Mesodermal cell (in vitro differentiated cells): Measurements from ENCODE around the gene CPNE5.

Experiments
- H3K27ac ChIP-seq: 2 replicates; pipeline ENCODE4 v1.7.0; 2013; ENCODE audit warnings: mild to moderate bottlenecking, low read depth, low read length, moderate library complexity; ENCODE audit not compliant: severe bottlenecking
- H3K36me3 ChIP-seq: 2 replicates; pipeline ENCODE4 v1.7.1; 2013; ENCODE audit warnings: mild to moderate bottlenecking, low read length, moderate library complexity; ENCODE audit not compliant: control insufficient read depth, insufficient read depth
- H3K4me1 ChIP-seq: one replicate; pipeline ENCODE4 v1.7.1; 2013; ENCODE audit warnings: mild to moderate bottlenecking, low read length; ENCODE audit not compliant: insufficient read depth, control insufficient read depth, poor library complexity, severe bottlenecking
- H3K4me3 ChIP-seq: 2 replicates; pipeline ENCODE4 v1.7.0; 2013; ENCODE audit warnings: low read length, control low read depth, mild to moderate bottlenecking; ENCODE audit not compliant: insufficient read depth, poor library complexity, severe bottlenecking; ENCODE audit errors: extremely low read depth
- H3K9me3 ChIP-seq: 2 replicates; pipeline ENCODE4 v1.7.1; 2013; ENCODE audit warnings: mild to moderate bottlenecking, low read length, moderate library complexity; ENCODE audit not compliant: control insufficient read depth
- WGBS, 2 experiments: methylation state at CpG; one replicate each; pipeline ENCODE4 v1.1.5; 2013; ENCODE audit warnings: missing lambda C conversion rate in 2 of 2; ENCODE audit not compliant: insufficient coverage in 2 of 2; 5-methylcytosine and 5-hydroxymethylcytosine counted together

The CPNE5 gene

GRCh38 chr6:36751833-36752186 is 87.4 kb downstream of the CPNE5 start:
- no peaks in the 10 kb centered on the region for H3K4me1 ChIP-seq
- H3K36me3 ChIP-seq = no peaks in the 10 kb centered on the region
- H3K9me3 ChIP-seq = peaks cover 9% of the 10 kb centered on the region
- H3K27ac ChIP-seq = no peak overlapping the region
- WGBS, 2 experiments = 0% methylated on average over 1 of the region's 1 CpG
- no peak overlapping the region for H3K4me3 ChIP-seq

- Histone ChIP-seq H3K4me3 (no peak overlapping the region), H3K27ac (no peak overlapping the region), H3K9me3 (peaks cover 9% of the 10 kb centered on the region), H3K4me1 (no peaks in the 10 kb centered on the region), H3K36me3 (no peaks in the 10 kb centered on the region)
- WGBS, 2 experiments = 83 to 100% methylated on average over 1 to 2 of the region's 3 CpGs
These were observed 88.2 kb downstream of the CPNE5 start for GRCh38 chr6:36751091-36751490.

GRCh38 chr6:36749829-36750489 is 89.3 kb downstream of the CPNE5 start:
- H3K9me3 ChIP-seq = peaks cover 9% of the 10 kb centered on the region
- no peak overlapping the region for H3K27ac ChIP-seq
- H3K4me3 ChIP-seq = no peak overlapping the region
- H3K4me1 ChIP-seq = no peaks in the 10 kb centered on the region
- 94 to 95% methylated on average over 3 of the region's 5 CpGs for WGBS, 2 experiments
- no peaks in the 10 kb centered on the region for H3K36me3 ChIP-seq

- Histone ChIP-seq H3K4me1 (peaks cover 18% of the 10 kb centered on the region), H3K4me3 (no peak overlapping the region), H3K9me3 (peaks cover 9% of the 10 kb centered on the region), H3K36me3 (no peaks in the 10 kb centered on the region), H3K27ac (no peak overlapping the region)
- 81 to 91% methylated on average over 6 to 12 of the region's 14 CpGs for WGBS, 2 experiments
These were observed 93.0 kb downstream of the CPNE5 start for GRCh38 chr6:36746251-36746650.

- no peak overlapping the region for H3K4me3 ChIP-seq
- H3K4me1 ChIP-seq = peaks cover 18% of the 10 kb centered on the region
- H3K36me3 ChIP-seq = no peaks in the 10 kb centered on the region
- H3K27ac ChIP-seq = no peak overlapping the region
- 77 to 87% methylated on average over 2 to 6 of the region's 8 CpGs for WGBS, 2 experiments
- peaks cover 9% of the 10 kb centered on the region for H3K9me3 ChIP-seq
These were observed 93.4 kb downstream of the CPNE5 start for GRCh38 chr6:36745836-36746235.

- Histone ChIP-seq H3K4me1 (peaks cover 18% of the 10 kb centered on the region), H3K9me3 (peaks cover 9% of the 10 kb centered on the region), H3K36me3 (no peaks in the 10 kb centered on the region), H3K4me3 (no peak overlapping the region), H3K27ac (no peak overlapping the region)
- 92 to 97% methylated on average over 8 to 10 of the region's 12 CpGs for WGBS, 2 experiments
These were observed 94.0 kb downstream of the CPNE5 start for GRCh38 chr6:36745283-36745682.

GRCh38 chr6:36744304-36744673 is 95.0 kb downstream of the CPNE5 start:
- H3K4me3 ChIP-seq = no peak overlapping the region
- H3K36me3 ChIP-seq = no peaks in the 10 kb centered on the region
- peaks cover 9% of the 10 kb centered on the region for H3K9me3 ChIP-seq
- H3K4me1 ChIP-seq = peaks cover 18% of the 10 kb centered on the region
- WGBS, 2 experiments = 83% methylated on average over 1 of the region's 2 CpGs; no CpG with 5 or more reads in 1 of the 2 experiments
- H3K27ac ChIP-seq = no peak overlapping the region

- Histone ChIP-seq H3K27ac (no peak overlapping the region), H3K9me3 (peaks cover 5% of the 10 kb centered on the region), H3K4me3 (no peak overlapping the region), H3K36me3 (no peaks in the 10 kb centered on the region), H3K4me1 (peaks cover 18% of the 10 kb centered on the region)
- 92 to 94% methylated on average over 20 of the region's 24 CpGs for WGBS, 2 experiments
These were observed 95.5 kb downstream of the CPNE5 start for GRCh38 chr6:36743538-36744303.

- Histone ChIP-seq H3K4me1 (peaks cover 18% of the 10 kb centered on the region), H3K9me3 (no peaks in the 10 kb centered on the region), H3K4me3 (no peak overlapping the region), H3K27ac (no peak overlapping the region), H3K36me3 (no peaks in the 10 kb centered on the region)
- 70 to 78% methylated on average over 4 to 5 of the region's 5 CpGs for WGBS, 2 experiments
These were observed 96.2 kb downstream of the CPNE5 start for GRCh38 chr6:36743032-36743431.

- no peaks in the 10 kb centered on the region for H3K9me3 ChIP-seq
- no peak overlapping the region for H3K4me3 ChIP-seq
- H3K36me3 ChIP-seq = no peaks in the 10 kb centered on the region
- peaks cover 18% of the 10 kb centered on the region for H3K4me1 ChIP-seq
- H3K27ac ChIP-seq = no peak overlapping the region
- 92 to 96% methylated on average over 14 to 19 of the region's 19 CpGs for WGBS, 2 experiments
These were observed 97.1 kb downstream of the CPNE5 start for GRCh38 chr6:36742146-36742545.

GRCh38 chr6:36740818-36741179 is 98.4 kb downstream of the CPNE5 start:
- no peaks in the 10 kb centered on the region for H3K9me3 ChIP-seq
- WGBS, 2 experiments = 94 to 99% methylated on average over 7 to 10 of the region's 11 CpGs
- H3K4me3 ChIP-seq = no peak overlapping the region
- peaks cover 18% of the 10 kb centered on the region for H3K4me1 ChIP-seq
- no peaks in the 10 kb centered on the region for H3K36me3 ChIP-seq
- H3K27ac ChIP-seq = no peak overlapping the region
